HL-60 (cell line): Measurements from ENCODE around the gene ACAA1.
"Not testable (repeated sequence)": the region's sequence is repeated elsewhere in the genome, so short reads cannot be mapped to it uniquely, and the experiment has no call there.

ENCODE experiments used
- DNase-seq, 2 experiments: peaks; one replicate each; pipeline ENCODE4 v3.0.0-alpha.2; 2010 to 2020; ENCODE audit warnings: low read depth in 1 of 2, low spot score in 1 of 2
- H3K27ac ChIP-seq: fragments of 250-450 bp; sonication (Bioruptor Pico); replicated peaks from 2 replicates; pipeline ENCODE4 v1.5.1; 2020; ENCODE audit warnings: mild to moderate bottlenecking, moderate library complexity
- H3K27me3 ChIP-seq: fragments of 250-450 bp; sonication (Bioruptor Pico); 2 replicates; pipeline ENCODE4 v1.5.1; 2021; ENCODE audit warnings: mild to moderate bottlenecking, moderate library complexity; ENCODE audit not compliant: insufficient read depth, poor library complexity, severe bottlenecking
- H3K4me3 ChIP-seq: replicated peaks from 2 replicates; pipeline ENCODE4 v1.5.1; 2011; ENCODE audit warnings: mild to moderate bottlenecking, control low read depth, low read length; ENCODE audit not compliant: insufficient read depth
- CTCF ChIP-seq: IDR thresholded peaks from one replicate; pipeline ENCODE4 v1.5.1; 2011; ENCODE audit warnings: low read length, control low read depth, inconsistent platforms; ENCODE audit not compliant: insufficient read depth
- GABPA ChIP-seq: IDR thresholded peaks from 2 replicates; pipeline ENCODE4 v1.6.1; 2012; ENCODE audit warnings: low read depth
- POLR2AphosphoS5 ChIP-seq: IDR thresholded peaks from 2 replicates; pipeline ENCODE4 v1.6.1; 2012; ENCODE audit warnings: low read depth
- REST ChIP-seq: IDR thresholded peaks from 2 replicates; pipeline ENCODE4 v1.6.1; 2012; ENCODE audit warnings: low read depth; ENCODE audit not compliant: insufficient replicate concordance
- SPI1 ChIP-seq: IDR thresholded peaks from 2 replicates; pipeline ENCODE4 v1.6.1; 2012; ENCODE audit warnings: low read depth, mild to moderate bottlenecking, borderline replicate concordance

The ACAA1 gene

GRCh38 chr3:38090453-38090852 lies 46.5 kb downstream of the ACAA1 start:
- peaks cover 2% of the 10 kb centered on the region for H3K27me3 ChIP-seq
- H3K4me3 ChIP-seq = no peak overlapping the region
- no peak for TF ChIP-seq POLR2AphosphoS5
- no peak for TF ChIP-seq SPI1
- TF ChIP-seq REST = no peak
- no peak for TF ChIP-seq CTCF
- TF ChIP-seq GABPA = no peak
- DNase-seq = no peak
- no peak overlapping the region for H3K27ac ChIP-seq

- Histone ChIP-seq H3K27ac (no peak overlapping the region), H3K4me3 (no peak overlapping the region), H3K27me3 (peaks cover 2% of the 10 kb centered on the region)
- TF ChIP-seq SPI1 = no peak
- no peak for TF ChIP-seq GABPA
- no peak for TF ChIP-seq CTCF
- no peak for TF ChIP-seq POLR2AphosphoS5
- TF ChIP-seq REST = no peak
- no peak for DNase-seq
Measured at GRCh38 chr3:38089163-38089562, 47.8 kb downstream of the ACAA1 start.

- DNase-seq = no peak
- Histone ChIP-seq H3K4me3 (no peak overlapping the region), H3K27me3 (peaks cover 2% of the 10 kb centered on the region), H3K27ac (no peak overlapping the region)
- no peak for TF ChIP-seq POLR2AphosphoS5
- no peak for TF ChIP-seq SPI1
- no peak for TF ChIP-seq REST
- no peak for TF ChIP-seq GABPA
- no peak for TF ChIP-seq CTCF
Measured at GRCh38 chr3:38088126-38089078, 48.5 kb downstream of the ACAA1 start.

- H3K27me3 ChIP-seq, H3K27ac ChIP-seq, DNase-seq, H3K4me3 ChIP-seq: not testable (repeated sequence)
Measured at GRCh38 chr3:38087278-38087677, 49.6 kb downstream of the ACAA1 start.
